Aorta (tissue), 5 donors: ENCODE data around the gene CDK6. TPM values are rescaled to one million over a fixed set of nuclear protein-coding genes. Genes with fewer than 3 reads are reported as not detected.

Experiments
- ATAC-seq: fragments of 200-7000 bp; cut with Tn5 transposase; one replicate; pipeline ENCODE4 v1.9.1; 2022; ENCODE audit warnings: moderate library complexity; ENCODE audit not compliant: low FRiP score
- DNase-seq, 2 donors: peaks; one replicate each; pipeline ENCODE4 v3.0.0-alpha.2; 2020
- H3K27ac ChIP-seq, 2 donors: one replicate each; pipeline ENCODE4 v1.5.1; 2013; ENCODE audit warnings: low read length in 2 of 2, mild to moderate bottlenecking in 2 of 2, moderate library complexity in 2 of 2, control low read depth in 1 of 2, inconsistent platforms in 1 of 2, low read depth in 1 of 2
- H3K27me3 ChIP-seq, 2 donors: one replicate each; pipeline ENCODE4 v1.6.1; 2013; ENCODE audit warnings: control low read depth in 1 of 2, low read length in 1 of 2, mild to moderate bottlenecking in 1 of 2, moderate library complexity in 1 of 2; ENCODE audit not compliant: insufficient read depth in 2 of 2, control insufficient read depth in 1 of 2
- H3K36me3 ChIP-seq, 2 donors: one replicate each; pipeline ENCODE4 v1.6.1; 2013; ENCODE audit warnings: control low read depth in 1 of 2, low read length in 1 of 2, mild to moderate bottlenecking in 1 of 2; ENCODE audit not compliant: insufficient read depth in 2 of 2, control insufficient read depth in 1 of 2
- H3K4me1 ChIP-seq, 2 donors: one replicate each; pipeline ENCODE4 v1.6.1; 2013; ENCODE audit warnings: low read length in 2 of 2, control low read depth in 1 of 2, mild to moderate bottlenecking in 1 of 2, moderate library complexity in 1 of 2; ENCODE audit not compliant: insufficient read depth in 2 of 2, control insufficient read depth in 1 of 2
- H3K4me3 ChIP-seq, 2 donors: one replicate each; pipeline ENCODE4 v1.5.1; 2013; ENCODE audit warnings: low read length in 2 of 2, control low read depth in 1 of 2, mild to moderate bottlenecking in 1 of 2
- H3K9me3 ChIP-seq: one replicate; pipeline ENCODE4 v1.6.1; 2013; ENCODE audit warnings: mild to moderate bottlenecking, low read length; ENCODE audit not compliant: control insufficient read depth
- WGBS, 2 donors: extraction: QIAGEN DNeasy Blood & Tissue Kit; methylation state at CpG; one replicate each; pipeline ENCODE4 v1.1.7; 2013; 5-methylcytosine and 5-hydroxymethylcytosine counted together
- intact Hi-C, 2 donors: fragments of 100-400 bp; cut with DNase I; formaldehyde crosslinking; loops; one replicate each; pipeline versions ENCODE4 v1.14.2 to v1.15.0; 2022
- polyA plus RNA-seq, 2 donors: library from polyadenylated mRNA; stranded (reverse); fragments of 200-250 nt; gene quantifications; one replicate each; pipeline ENCODE4 v1.2.3, GENCODE V29; 2013
- total RNA-seq, 2 donors: library from RNA; stranded (reverse); fragmentation: NEBNext Ultra II Directional; extraction: Animal tissue kit (Norgen Biotek cat#: 25700); gene quantifications; one replicate each; pipeline ENCODE4 v1.2.1, GENCODE V29; 2021
- donor health status: healthy with polysubstance abuse.
- donor health status: Bipolar disorder and iron deficiency.
- donor health status: DM: no; HTN: no; CAD: no.
- donor health status: DM: no; HTN: no; CAD: no.
- donor health status: DM: yes; HTN: yes; CAD: no.

The CDK6 gene
- total and polyA plus RNA-seq, 4 donors = 2.8 to 26.0 (median 11.4) TPM

- Histone ChIP-seq H3K9me3 (no peaks in the 10 kb centered on the region), H3K4me1 (no peaks in the 10 kb centered on the region), H3K27ac (no peak overlapping the region), H3K36me3 (no peaks in the 10 kb centered on the region), H3K4me3 (no peak overlapping the region), H3K27me3 (no peaks in the 10 kb centered on the region)
- ATAC-seq = peak; percentile 46
- DNase-seq = no peak
- WGBS, 2 donors = 35 to 48% methylated on average over 4 of the region's 4 CpGs
- intact Hi-C loops = no loop called here
Observed at GRCh38 chr7:92751902-92752901, 84.2 kb downstream of the CDK6 start.

- no peak for DNase-seq
- intact Hi-C loops = no loop called here
- H3K27ac ChIP-seq = no peak overlapping the region
- H3K4me1 ChIP-seq = no peaks in the 10 kb centered on the region
- no peaks in the 10 kb centered on the region for H3K27me3 ChIP-seq
- 82 to 86% methylated on average over 6 of the region's 6 CpGs for WGBS, 2 donors
- H3K9me3 ChIP-seq = no peaks in the 10 kb centered on the region
- no peak overlapping the region for H3K4me3 ChIP-seq
- H3K36me3 ChIP-seq = no peaks in the 10 kb centered on the region
- no peak for ATAC-seq
Observed at GRCh38 chr7:92750946-92751345, 85.4 kb downstream of the CDK6 start.

GRCh38 chr7:92750447-92750839 lies 85.9 kb downstream of the CDK6 start:
- intact Hi-C loops = no loop called here
- 86 to 89% methylated on average over 4 of the region's 4 CpGs for WGBS, 2 donors

GRCh38 chr7:92749832-92750446 lies 86.4 kb downstream of the CDK6 start:
- no peak for DNase-seq
- WGBS, 2 donors = 81 to 88% methylated on average over 2 of the region's 2 CpGs
- H3K27ac ChIP-seq = no peak overlapping the region

More at GRCh38 chr7:92750447-92750839, 85.9 kb downstream of the CDK6 start:
- DNase-seq (no peak), ATAC-seq (no peak)
- Histone ChIP-seq H3K4me3 (no peak overlapping the region), H3K27me3 (no peaks in the 10 kb centered on the region), H3K27ac (no peak overlapping the region), H3K9me3 (no peaks in the 10 kb centered on the region), H3K36me3 (no peaks in the 10 kb centered on the region), H3K4me1 (no peaks in the 10 kb centered on the region)

GRCh38 chr7:92749327-92749755 lies 87.0 kb downstream of the CDK6 start:
- Histone ChIP-seq H3K9me3 (no peaks in the 10 kb centered on the region), H3K4me1 (no peaks in the 10 kb centered on the region), H3K27ac (no peak overlapping the region), H3K36me3 (no peaks in the 10 kb centered on the region), H3K4me3 (no peak overlapping the region), H3K27me3 (no peaks in the 10 kb centered on the region)
- no peak for DNase-seq
- no peak for ATAC-seq
- intact Hi-C loops = no loop called here

More at GRCh38 chr7:92749832-92750446, 86.4 kb downstream of the CDK6 start:
- no peak for ATAC-seq
- Histone ChIP-seq H3K36me3 (no peaks in the 10 kb centered on the region), H3K4me3 (no peak overlapping the region), H3K4me1 (no peaks in the 10 kb centered on the region), H3K27me3 (no peaks in the 10 kb centered on the region), H3K9me3 (no peaks in the 10 kb centered on the region)
- intact Hi-C loops = no loop called here

- no peak for DNase-seq
- intact Hi-C loops = no loop called here
- Histone ChIP-seq H3K36me3 (no peaks in the 10 kb centered on the region), H3K27me3 (no peaks in the 10 kb centered on the region), H3K9me3 (no peaks in the 10 kb centered on the region), H3K27ac (no peak overlapping the region), H3K4me3 (no peak overlapping the region), H3K4me1 (no peaks in the 10 kb centered on the region)
- ATAC-seq = no peak
Observed at GRCh38 chr7:92748495-92748894, 87.9 kb downstream of the CDK6 start.

GRCh38 chr7:92747041-92747835 lies 89.1 kb downstream of the CDK6 start:
- H3K4me3 ChIP-seq = no peak overlapping the region
- WGBS, 2 donors = 79 to 85% methylated on average over 3 of the region's 3 CpGs

GRCh38 chr7:92745241-92745640 lies 91.1 kb downstream of the CDK6 start:
- no peaks in the 10 kb centered on the region for H3K9me3 ChIP-seq
- 86 to 89% methylated on average over 4 of the region's 4 CpGs for WGBS, 2 donors
- peaks cover 0 to under 1% of the 10 kb centered on the region in 2 donors for H3K4me1 ChIP-seq
- H3K4me3 ChIP-seq = no peak overlapping the region
- no peak for DNase-seq
- no peaks in the 10 kb centered on the region for H3K36me3 ChIP-seq
- H3K27me3 ChIP-seq = no peaks in the 10 kb centered on the region
- intact Hi-C loops = no loop called here
- H3K27ac ChIP-seq = no peak overlapping the region
- ATAC-seq = no peak

More at GRCh38 chr7:92747041-92747835, 89.1 kb downstream of the CDK6 start:
- H3K4me1 ChIP-seq = no peaks in the 10 kb centered on the region
- DNase-seq = no peak
- no peaks in the 10 kb centered on the region for H3K9me3 ChIP-seq
- intact Hi-C loops = no loop called here
- H3K36me3 ChIP-seq = no peaks in the 10 kb centered on the region
- ATAC-seq = no peak
- no peak overlapping the region for H3K27ac ChIP-seq
- no peaks in the 10 kb centered on the region for H3K27me3 ChIP-seq
